H54 (cell line): ENCODE measurements around the gene TSPO2.
"Not testable (repeated sequence)": the region's sequence is repeated elsewhere in the genome, so short reads cannot be mapped to it uniquely, and the experiment has no call there.

ENCODE experiments used
- DNase-seq: peaks from one replicate; pipeline ENCODE4 v3.0.0; 2011; ENCODE audit warnings: low spot score, mixed read lengths; ENCODE audit not compliant: insufficient read length
- FAIRE-seq: peaks from 3 replicates; lab custom pipeline; 2011; peaks lifted over from hg19 to GRCh38; lab: Jason Lieb, UNC
- POLR2A ChIP-seq: IDR thresholded peaks from 2 replicates; pipeline ENCODE4 v1.6.1; 2011; ENCODE audit warnings: low read depth, mild to moderate bottlenecking, low read length

Gene TSPO2

GRCh38 chr6:41013466-41014153 is 28.7 kb upstream of the TSPO2 start:
- TF ChIP-seq POLR2A = no peak
- no peak for DNase-seq
- FAIRE-seq = no peak

GRCh38 chr6:41014780-41015179 is 27.5 kb upstream of the TSPO2 start:
- DNase-seq (no peak), FAIRE-seq (no peak)
- no peak for TF ChIP-seq POLR2A

GRCh38 chr6:41015860-41016259 is 26.4 kb upstream of the TSPO2 start:
- DNase-seq, FAIRE-seq: not testable (repeated sequence)

GRCh38 chr6:41017663-41018062 is 24.6 kb upstream of the TSPO2 start:
- no peak for TF ChIP-seq POLR2A
- FAIRE-seq (no peak), DNase-seq (no peak)

GRCh38 chr6:41021832-41022231 is 20.4 kb upstream of the TSPO2 start:
- DNase-seq (no peak), FAIRE-seq (no peak)
- TF ChIP-seq POLR2A = no peak

GRCh38 chr6:41022294-41022693 is 20.0 kb upstream of the TSPO2 start:
- DNase-seq (no peak), FAIRE-seq (no peak)
- TF ChIP-seq POLR2A = no peak

GRCh38 chr6:41023114-41023513 is 19.2 kb upstream of the TSPO2 start:
- no peak for FAIRE-seq
- no peak for DNase-seq
- no peak for TF ChIP-seq POLR2A

GRCh38 chr6:41025966-41026530 is 16.2 kb upstream of the TSPO2 start:
- FAIRE-seq (no peak), DNase-seq (no peak)
- TF ChIP-seq POLR2A = no peak

- no peak for DNase-seq
- no peak for TF ChIP-seq POLR2A
- FAIRE-seq = no peak
Measured at GRCh38 chr6:41027241-41027640, 15.0 kb upstream of the TSPO2 start.

- FAIRE-seq (no peak), DNase-seq (peak; percentile 90)
- no peak for TF ChIP-seq POLR2A
Measured at GRCh38 chr6:41027799-41028560, 14.3 kb upstream of the TSPO2 start.

- no peak for TF ChIP-seq POLR2A
- DNase-seq = no peak
- no peak for FAIRE-seq
Measured at GRCh38 chr6:41028561-41029412, 13.5 kb upstream of the TSPO2 start.

- DNase-seq (no peak), FAIRE-seq (no peak)
- TF ChIP-seq POLR2A = no peak
Measured at GRCh38 chr6:41032830-41033229, 9.4 kb upstream of the TSPO2 start.

- TF ChIP-seq POLR2A = no peak
- FAIRE-seq (no peak), DNase-seq (no peak)
Measured at GRCh38 chr6:41033776-41034175, 8.5 kb upstream of the TSPO2 start.

GRCh38 chr6:41036186-41036585 is 6.1 kb upstream of the TSPO2 start:
- TF ChIP-seq POLR2A = no peak
- FAIRE-seq (no peak), DNase-seq (no peak)
